A549 (cell line): ENCODE results near the gene PTCD2. TPM values are rescaled to one million over a fixed set of nuclear protein-coding genes. Genes with fewer than 3 reads are reported as not detected.

Source experiments
- ATAC-seq, 2 experiments: fragments of 200-7000 bp in 1 of 2; fragments of >200 bp in 1 of 2; cut with Nextera tagmentation in 1 of 2; cut with Tn5 transposase in 1 of 2; 3 replicates each; pipeline versions ENCODE4 v1.8.0 to v1.9.1; 2018 to 2020; ENCODE audit warnings: mild to moderate bottlenecking in 1 of 2, moderate library complexity in 1 of 2
- CTCF ChIA-PET: fragments of 300-600 bp; sonication (Branson Sonifier 250); formaldehyde crosslinking; extraction: SDS; loops from one replicate; lab custom pipeline; 2021; ENCODE audit warnings: antibody characterized with exemption, inconsistent platforms; lab: Yijun Ruan, JAX
- POLR2A ChIA-PET: fragments of 350-600 bp; formaldehyde crosslinking; extraction: SDS; loops from one replicate; lab custom pipeline; 2021; ENCODE audit warnings: antibody characterized with exemption, inconsistent platforms; lab: Yijun Ruan, JAX
- DNase-seq, 2 experiments: peaks; one replicate each; pipeline versions ENCODE4 v3.0.0 to v3.0.0-alpha.2; 2011 to 2016; ENCODE audit warnings: low read depth in 1 of 2, low spot score in 1 of 2
- FAIRE-seq: peaks from 2 replicates; lab custom pipeline; 2011; peaks lifted over from hg19 to GRCh38; lab: Jason Lieb, UNC
- H3K27ac ChIP-seq, 2 experiments: fragments of >200 bp; sonication (Bioruptor Twin); formaldehyde crosslinking; 3 replicates each; pipeline ENCODE4 v1.5.1; 2016 to 2017
- H3K4me1 ChIP-seq: fragments of >200 bp; sonication (Bioruptor Twin); formaldehyde crosslinking; 3 replicates; pipeline ENCODE4 v1.6.1; 2016
- H3K4me2 ChIP-seq: fragments of >200 bp; sonication (Bioruptor Twin); formaldehyde crosslinking; 3 replicates; pipeline ENCODE4 v1.6.1; 2016
- H3K4me3 ChIP-seq: fragments of >200 bp; sonication (Bioruptor Twin); formaldehyde crosslinking; 3 replicates; pipeline ENCODE4 v1.5.1; 2016
- H3K9me3 ChIP-seq: fragments of >200 bp; sonication (Bioruptor Twin); formaldehyde crosslinking; 3 replicates; pipeline ENCODE4 v1.6.1; 2016
- CBX8 ChIP-seq: fragments of 200-600 bp; sonication (generic); IDR thresholded peaks from 2 replicates; pipeline ENCODE4 v1.6.1; 2016
- CEBPB ChIP-seq, 2 experiments: fragments of >200 bp in 1 of 2; sonication (Bioruptor Twin) in 1 of 2; formaldehyde crosslinking in 1 of 2; IDR thresholded peaks; 2 replicates each; pipeline ENCODE4 v1.6.1; 2012 to 2016
- CHD2 ChIP-seq: fragments of 150-350 bp; IDR thresholded peaks from 2 replicates; pipeline ENCODE4 v1.6.1; 2014; ENCODE audit warnings: low read length; ENCODE audit not compliant: partially characterized antibody
- CHD4 ChIP-seq: fragments of 200-600 bp; sonication (generic); IDR thresholded peaks from 2 replicates; pipeline ENCODE4 v1.6.1; 2016; ENCODE audit warnings: antibody characterized with exemption, mild to moderate bottlenecking, borderline replicate concordance
- ESRRA ChIP-seq: fragments of 150-350 bp; IDR thresholded peaks from 2 replicates; pipeline ENCODE4 v1.6.1; 2014; ENCODE audit warnings: mild to moderate bottlenecking, low read length, borderline replicate concordance
- FOSL2 ChIP-seq, 2 experiments: fragments of 450-650 bp in 1 of 2; fragments of >200 bp in 1 of 2; sonication (Bioruptor Twin) in 1 of 2; formaldehyde crosslinking; IDR thresholded peaks; 2 replicates each; pipeline versions ENCODE4 v1.5.0 to v1.6.1; 2016 to 2020; ENCODE audit warnings: mild to moderate bottlenecking in 1 of 2, moderate library complexity in 1 of 2
- HDAC2 ChIP-seq: fragments of 200-600 bp; sonication (generic); IDR thresholded peaks from 2 replicates; pipeline ENCODE4 v1.6.1; 2016
- HMGXB4 ChIP-seq: fragments of 250-450 bp; sonication (Bioruptor Pico); IDR thresholded peaks from 2 replicates; pipeline ENCODE4 v1.5.0; 2021; ENCODE audit warnings: mild to moderate bottlenecking, moderate library complexity, borderline replicate concordance
- HOXB5 ChIP-seq: fragments of 250-450 bp; sonication (Bioruptor Pico); IDR thresholded peaks from 2 replicates; pipeline ENCODE4 v1.5.0; 2020; ENCODE audit warnings: mild to moderate bottlenecking, moderate library complexity
- JUNB ChIP-seq: fragments of >200 bp; sonication (Bioruptor Twin); formaldehyde crosslinking; IDR thresholded peaks from 2 replicates; pipeline ENCODE4 v1.6.1; 2016
- MAFK ChIP-seq: fragments of 450-650 bp; IDR thresholded peaks from 2 replicates; pipeline ENCODE4 v1.6.1; 2014; ENCODE audit not compliant: partially characterized antibody
- MYC ChIP-seq: IDR thresholded peaks from 2 replicates; pipeline ENCODE4 v1.6.1; 2012; ENCODE audit warnings: mild to moderate bottlenecking, inconsistent platforms, low read length, improper control_type of control experiment, borderline replicate concordance
- NPAS2 ChIP-seq: fragments of 250-450 bp; sonication (Bioruptor Pico); IDR thresholded peaks from 2 replicates; pipeline ENCODE4 v1.8.0; 2022; ENCODE audit warnings: mild to moderate bottlenecking, moderate library complexity, borderline replicate concordance
- POLR2AphosphoS2 ChIP-seq: conservative IDR thresholded peaks from 2 replicates; pipeline ENCODE4 v1.6.1; 2012; ENCODE audit warnings: low read length, improper control_type of control experiment, inconsistent platforms
- RARB ChIP-seq: fragments of 250-450 bp; sonication (Bioruptor Pico); IDR thresholded peaks from 2 replicates; pipeline ENCODE4 v1.8.0; 2021; ENCODE audit warnings: mild to moderate bottlenecking, moderate library complexity
- RCOR1 ChIP-seq: fragments of 150-350 bp; IDR thresholded peaks from 2 replicates; pipeline ENCODE4 v1.6.1; 2014; ENCODE audit warnings: antibody characterized with exemption, low read length, low read depth
- RNF2 ChIP-seq: fragments of 200-600 bp; sonication (generic); IDR thresholded peaks from 2 replicates; pipeline ENCODE4 v1.6.1; 2016; ENCODE audit warnings: low read depth, mild to moderate bottlenecking, antibody characterized with exemption, moderate library complexity, borderline replicate concordance
- ZSCAN20 ChIP-seq: fragments of 250-450 bp; sonication (Bioruptor Pico); IDR thresholded peaks from 2 replicates; pipeline ENCODE4 v1.8.0; 2022; ENCODE audit warnings: mild to moderate bottlenecking, moderate library complexity
- WGBS: methylation state at CpG from one replicate; pipeline ENCODE4 v1.1.6; 2017; ENCODE audit errors: missing lambda C conversion rate; 5-methylcytosine and 5-hydroxymethylcytosine counted together
- polyA plus RNA-seq, 4 experiments: library from polyadenylated mRNA; depleted of rRNA in 3 of 4; stranded (reverse); fragments of >200 nt; fragmentation: RNase III in 1 of 4; extraction: RNeasy Plus Mini Kit Qiagen cat#74134 plus additional on column Dnase treatment in 1 of 4; gene quantifications; 2 replicates in 3 of 4; 3 replicates in 1 of 4; pipeline ENCODE4 v1.2.3, GENCODE V29; 2011 to 2017
- TF ChIP-seq, protein P1 (sequence below): fragments of 150-350 bp; IDR thresholded peaks from 2 replicates; pipeline ENCODE4 v1.6.1; 2014; ENCODE audit warnings: low read depth, mild to moderate bottlenecking, low read length
- TF ChIP-seq, protein P2 (sequence below): IDR thresholded peaks from 2 replicates; pipeline ENCODE4 v1.6.1; 2012

Gene PTCD2
- polyA plus RNA-seq, 2 of the 4 experiments (the other 2 are of a cell fraction): 13.2 to 31.1 TPM

DNA sequence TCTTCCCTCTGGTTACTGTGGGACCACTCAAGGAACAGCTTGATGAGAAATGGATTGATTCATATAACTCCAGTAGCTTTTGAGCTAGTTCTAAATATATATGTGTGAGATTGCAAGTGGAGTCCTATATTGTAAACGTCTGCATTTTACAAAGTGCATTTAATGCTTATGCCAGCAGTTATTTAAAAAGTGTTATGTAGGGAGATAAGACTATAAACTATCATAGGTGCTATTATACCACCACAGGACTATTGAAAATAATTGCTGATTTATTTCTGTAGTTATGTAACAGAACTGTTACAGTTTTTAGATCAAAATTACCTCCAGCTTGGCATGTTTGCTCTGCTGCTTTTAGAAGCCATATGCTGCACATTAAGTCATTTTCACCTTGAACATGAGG, 36.2 kb downstream of the PTCD2 start:
- H3K9me3 ChIP-seq: no peaks in the 10 kb centered on the region
- H3K4me3 ChIP-seq: no peak overlapping the region
- ATAC-seq: no peak
- FAIRE-seq: no peak
- ChIA-PET POLR2A (no interaction called here), CTCF (interaction anchor here (0.6 to 3.0 kb wide), 15 partner anchors 10 to 862 kb away, joined by 3 to 31 read pairs (median 3); partner anchors contain the start of genes MRPS27 and PTCD2)
- H3K27ac ChIP-seq: no peak overlapping the region; a peak in 1 of 6 replicates
- H3K4me1 ChIP-seq: peaks cover 15% of the 10 kb centered on the region
- 95% methylated on average over 1 of the region's 1 CpG for WGBS
- no peak for DNase-seq
- H3K4me2 ChIP-seq: no peak overlapping the region
- peak; percentile 50 for TF ChIP-seq MAFK
- no peak for TF ChIP-seq CBX8
- TF ChIP-seq, all 56 proteins: peak for 1

DNA sequence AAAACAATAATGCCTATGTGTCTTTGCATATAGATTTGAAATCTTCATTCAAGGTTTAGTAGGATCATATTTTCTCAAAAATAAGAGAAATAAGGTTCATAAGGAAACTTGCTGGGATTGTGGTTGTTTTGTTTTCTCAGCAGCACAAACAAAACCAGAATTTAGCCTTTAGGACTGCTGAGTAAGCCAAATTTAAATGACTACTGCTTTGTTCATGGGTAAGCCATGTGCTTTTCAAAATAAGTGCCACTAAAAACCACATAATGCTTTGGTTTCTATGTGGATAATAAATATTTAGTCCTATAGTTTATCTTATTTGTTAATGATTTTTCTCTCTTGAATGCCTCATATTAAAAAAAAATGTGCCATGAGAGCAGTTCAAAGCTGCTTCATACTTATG, 38.8 kb downstream of the PTCD2 start:
- FAIRE-seq: peak; percentile 79

GRCh38 chr5:72359886-72360285, 39.7 kb downstream of the PTCD2 start:
- POLR2A ChIA-PET: no interaction called here
- DNase-seq (no peak), ATAC-seq (no peak), FAIRE-seq (no peak)
- no peak overlapping the region for H3K4me2 ChIP-seq
- CTCF ChIA-PET: interaction anchor here (0.7 to 1.2 kb wide), 3 partner anchors 24 to 621 kb away, joined by 3 to 4 read pairs (median 3); no protein-coding TSS in a partner anchor
- WGBS: 95% methylated on average over 1 of the region's 1 CpG
- TF ChIP-seq RCOR1: no peak
- no peak for TF ChIP-seq HDAC2
- TF ChIP-seq ESRRA: no peak
- TF ChIP-seq MYC: no peak
- no peak for TF ChIP-seq HOXB5 (CRISPR knock-in tag)
- no peaks in the 10 kb centered on the region; the same call in 2 of the 3 replicates for H3K9me3 ChIP-seq
- H3K4me3 ChIP-seq: no peak overlapping the region
- no peak overlapping the region for H3K27ac ChIP-seq
- peaks cover 18% of the 10 kb centered on the region for H3K4me1 ChIP-seq

More for the DNA sequence above, 38.8 kb downstream of the PTCD2 start:
- ATAC-seq (no peak), DNase-seq (no peak)
- POLR2A ChIA-PET: no interaction called here
- CTCF ChIA-PET: interaction anchor here (1.2 kb wide), 2 partner anchors 23 to 460 kb away, joined by 3 to 4 read pairs; no protein-coding TSS in a partner anchor
- no peak overlapping the region for H3K4me2 ChIP-seq
- H3K4me1 ChIP-seq: peaks cover 15% of the 10 kb centered on the region
- no peak overlapping the region for H3K27ac ChIP-seq
- no peaks in the 10 kb centered on the region; the same call in 2 of the 3 replicates for H3K9me3 ChIP-seq
- no peak overlapping the region for H3K4me3 ChIP-seq
- no peak for TF ChIP-seq RNF2
- TF ChIP-seq MAFK: peak; percentile 80
- no peak for TF ChIP-seq CEBPB (IDR thresholded peaks at IDR 0.05)

DNA sequence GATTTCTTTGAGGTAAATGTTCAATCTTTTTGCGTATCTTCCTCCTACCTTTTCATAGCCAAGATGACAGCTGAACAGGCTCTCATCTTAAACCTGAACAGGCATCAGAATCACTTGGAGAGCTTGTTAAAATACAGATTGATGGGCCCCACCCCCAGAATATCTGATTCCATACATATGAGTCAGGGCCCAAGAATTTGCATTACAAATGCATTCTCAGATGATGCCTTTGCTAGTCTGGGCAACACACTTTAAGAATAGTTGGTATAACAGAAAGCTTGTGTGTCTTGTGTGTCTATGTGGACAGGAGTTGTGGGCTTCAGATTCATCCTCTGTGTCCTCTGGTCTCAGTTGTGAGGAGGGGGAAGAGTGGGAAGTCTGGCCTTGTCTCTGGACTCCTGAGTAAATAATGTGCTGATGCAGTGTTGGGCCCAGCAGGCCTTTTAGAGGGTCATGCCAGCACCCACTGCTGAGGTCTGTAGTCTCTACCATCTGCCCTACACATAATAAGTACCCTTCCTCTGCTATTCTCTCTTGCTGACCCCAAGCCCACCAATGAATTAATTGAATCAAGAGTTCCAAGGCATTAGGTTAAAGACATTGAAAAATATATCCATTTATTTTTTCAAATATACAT, 43.1 kb downstream of the PTCD2 start:
- WGBS: 81% methylated on average over 1 of the region's 1 CpG
- POLR2A ChIA-PET: interaction anchor here (0.9 kb wide), 1 partner anchor 454 kb away, joined by 3 read pairs; no protein-coding TSS in a partner anchor
- peak in 1 of 2 experiments; percentile 63 for DNase-seq
- TF ChIP-seq FOSL2 (IDR thresholded peaks at IDR 0.05) (peak; percentile 31; the same call in 1 of the 2 replicates), FOSL2 (CRISPR knock-in tag; IDR thresholded peaks at IDR 0.05) (peak; percentile 68), NPAS2 (CRISPR knock-in tag) (no peak), JUNB (0 out of 2 replicates have a peak, but pooled peaks have one; percentile 20), CEBPB (IDR thresholded peaks at IDR 0.05) (no peak)
- Histone ChIP-seq H3K4me3 (no peak overlapping the region), H3K4me1 (peaks cover 29% of the 10 kb centered on the region), H3K9me3 (no peaks in the 10 kb centered on the region; the same call in 2 of the 3 replicates), H3K4me2 (peak overlapping the region; percentile 57), H3K27ac (peak overlapping the region; percentile 72 to 88)
- ATAC-seq: peak in 1 of 2 experiments; percentile 59; a peak in 3 of 6 replicates
- CTCF ChIA-PET: interaction anchor here (3.7 kb wide), 1 partner anchor 161 kb away, joined by 34 read pairs; no protein-coding TSS in a partner anchor
- FAIRE-seq: no peak

GRCh38 chr5:72364171-72364570, 44.0 kb downstream of the PTCD2 start:
- Histone ChIP-seq H3K4me3 (no peak overlapping the region), H3K4me2 (no peak overlapping the region), H3K9me3 (no peaks in the 10 kb centered on the region; the same call in 2 of the 3 replicates), H3K4me1 (peaks cover 29% of the 10 kb centered on the region), H3K27ac (peak overlapping the region; percentile 48 to 72; a peak in 3 of 6 replicates)
- ChIA-PET CTCF (interaction anchor here (0.7 to 3.7 kb wide), 2 partner anchors 160 to 455 kb away, joined by 3 to 34 read pairs; no protein-coding TSS in a partner anchor), POLR2A (interaction anchor here (0.9 kb wide), 1 partner anchor 453 kb away, joined by 3 read pairs; no protein-coding TSS in a partner anchor)
- WGBS: 94% methylated on average over 1 of the region's 1 CpG
- FAIRE-seq (no peak), DNase-seq (no peak), ATAC-seq (no peak)
- TF ChIP-seq HDAC2 (no peak), FOSL2 (IDR thresholded peaks at IDR 0.05) (no peak), FOSL2 (CRISPR knock-in tag; IDR thresholded peaks at IDR 0.05) (no peak), ZSCAN20 (CRISPR knock-in tag) (no peak), CHD2 (no peak), CHD4 (no peak), POLR2AphosphoS2 (no peak), RARB (CRISPR knock-in tag) (no peak), HMGXB4 (no peak)
- TF ChIP-seq, protein P1, sequence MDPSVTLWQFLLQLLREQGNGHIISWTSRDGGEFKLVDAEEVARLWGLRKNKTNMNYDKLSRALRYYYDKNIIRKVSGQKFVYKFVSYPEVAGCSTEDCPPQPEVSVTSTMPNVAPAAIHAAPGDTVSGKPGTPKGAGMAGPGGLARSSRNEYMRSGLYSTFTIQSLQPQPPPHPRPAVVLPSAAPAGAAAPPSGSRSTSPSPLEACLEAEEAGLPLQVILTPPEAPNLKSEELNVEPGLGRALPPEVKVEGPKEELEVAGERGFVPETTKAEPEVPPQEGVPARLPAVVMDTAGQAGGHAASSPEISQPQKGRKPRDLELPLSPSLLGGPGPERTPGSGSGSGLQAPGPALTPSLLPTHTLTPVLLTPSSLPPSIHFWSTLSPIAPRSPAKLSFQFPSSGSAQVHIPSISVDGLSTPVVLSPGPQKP: no peak
- TF ChIP-seq, protein P2, sequence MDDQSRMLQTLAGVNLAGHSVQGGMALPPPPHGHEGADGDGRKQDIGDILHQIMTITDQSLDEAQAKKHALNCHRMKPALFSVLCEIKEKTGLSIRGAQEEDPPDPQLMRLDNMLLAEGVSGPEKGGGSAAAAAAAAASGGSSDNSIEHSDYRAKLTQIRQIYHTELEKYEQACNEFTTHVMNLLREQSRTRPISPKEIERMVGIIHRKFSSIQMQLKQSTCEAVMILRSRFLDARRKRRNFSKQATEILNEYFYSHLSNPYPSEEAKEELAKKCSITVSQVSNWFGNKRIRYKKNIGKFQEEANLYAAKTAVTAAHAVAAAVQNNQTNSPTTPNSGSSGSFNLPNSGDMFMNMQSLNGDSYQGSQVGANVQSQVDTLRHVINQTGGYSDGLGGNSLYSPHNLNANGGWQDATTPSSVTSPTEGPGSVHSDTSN: no peak
